ENCODE measurements around the gene RBM19. TPM values are rescaled to one million over a fixed set of nuclear protein-coding genes. Genes with fewer than 3 reads are reported as not detected.
A peak's percentile ranks its signal among the peaks of the same experiment; 100 is the strongest.

Gene RBM19
- total RNA-seq, 1 experiment from 2014 or later = 29.2 TPM

- intact Hi-C loops (cut with micrococcal nuclease) = no loop called here
- Mint-ChIP-seq H3K36me3 (ENCODE audit: insufficient read depth, unreplicated experiment) (peaks cover 50% of the 10 kb centered on the region), H3K27me3 (ENCODE audit: insufficient read depth, unreplicated experiment) (no peaks in the 10 kb centered on the region), H3K9me3 (ENCODE audit: unreplicated experiment) (no peaks in the 10 kb centered on the region), H3K4me3 (ENCODE audit: unreplicated experiment) (no peak overlapping the region), H3K4me1 (ENCODE audit: insufficient read depth, unreplicated experiment) (peaks cover 6% of the 10 kb centered on the region), H3K27ac (ENCODE audit: low read depth, unreplicated experiment) (no peak overlapping the region)
- TF ChIP-seq CTCF (IDR thresholded peaks at IDR 0.05; ENCODE audit: unreplicated experiment) = no peak
- DNase-seq (ENCODE audit: unreplicated experiment) = no peak
- POLR2A ChIA-PET = no interaction called here
- CTCF ChIA-PET = interaction anchor here (0.5 kb wide), 1 partner anchor 15 kb away, joined by 3 read pairs; no protein-coding TSS in a partner anchor
- no TSS peak for BruUV-seq (replicated peaks)
Observed at GRCh38 chr12:113936460-113936859, 29.7 kb downstream of the RBM19 start.

GRCh38 chr12:113935459-113935858 lies 30.7 kb downstream of the RBM19 start:
- H3K27ac Mint-ChIP-seq (ENCODE audit: low read depth, unreplicated experiment) = peak overlapping the region; percentile 27
- intact Hi-C loops (cut with micrococcal nuclease) = no loop called here
- POLR2A ChIA-PET = no interaction called here
- TF ChIP-seq CTCF (IDR thresholded peaks at IDR 0.05; ENCODE audit: unreplicated experiment) = no peak
- peaks cover 44% of the 10 kb centered on the region for H3K36me3 Mint-ChIP-seq (ENCODE audit: insufficient read depth, unreplicated experiment)
- H3K9me3 Mint-ChIP-seq (ENCODE audit: unreplicated experiment) = no peaks in the 10 kb centered on the region
- no peak overlapping the region for H3K4me3 Mint-ChIP-seq (ENCODE audit: unreplicated experiment)
- DNase-seq (ENCODE audit: unreplicated experiment) = no peak
- no TSS peak for BruUV-seq (replicated peaks)
- H3K27me3 Mint-ChIP-seq (ENCODE audit: insufficient read depth, unreplicated experiment) = no peaks in the 10 kb centered on the region
- CTCF ChIA-PET = no interaction called here
- H3K4me1 Mint-ChIP-seq (ENCODE audit: insufficient read depth, unreplicated experiment) = peaks cover 6% of the 10 kb centered on the region

GRCh38 chr12:113934946-113935345 lies 31.2 kb downstream of the RBM19 start:
- Mint-ChIP-seq H3K9me3 (ENCODE audit: unreplicated experiment) (no peaks in the 10 kb centered on the region), H3K27me3 (ENCODE audit: insufficient read depth, unreplicated experiment) (no peaks in the 10 kb centered on the region), H3K27ac (ENCODE audit: low read depth, unreplicated experiment) (peak overlapping the region; percentile 27), H3K36me3 (ENCODE audit: insufficient read depth, unreplicated experiment) (peaks cover 41% of the 10 kb centered on the region), H3K4me1 (ENCODE audit: insufficient read depth, unreplicated experiment) (peaks cover 6% of the 10 kb centered on the region), H3K4me3 (ENCODE audit: unreplicated experiment) (no peak overlapping the region)
- DNase-seq (ENCODE audit: unreplicated experiment) = no peak
- no TSS peak for BruUV-seq (replicated peaks)
- CTCF ChIA-PET = no interaction called here
- no peak for TF ChIP-seq CTCF (IDR thresholded peaks at IDR 0.05; ENCODE audit: unreplicated experiment)
- intact Hi-C loops (cut with micrococcal nuclease) = no loop called here
- POLR2A ChIA-PET = no interaction called here

GRCh38 chr12:113934060-113934814 lies 31.9 kb downstream of the RBM19 start:
- H3K9me3 Mint-ChIP-seq (ENCODE audit: unreplicated experiment) = no peaks in the 10 kb centered on the region
- BruUV-seq (replicated peaks) = no TSS peak

More at GRCh38 chr12:113934060-113934814, 31.9 kb downstream of the RBM19 start:
- ChIA-PET CTCF (no interaction called here), POLR2A (no interaction called here)
- intact Hi-C loops (cut with micrococcal nuclease) = no loop called here
- TF ChIP-seq CTCF (IDR thresholded peaks at IDR 0.05; ENCODE audit: unreplicated experiment) = no peak
- Mint-ChIP-seq H3K27ac (ENCODE audit: low read depth, unreplicated experiment) (no peak overlapping the region), H3K27me3 (ENCODE audit: insufficient read depth, unreplicated experiment) (no peaks in the 10 kb centered on the region), H3K36me3 (ENCODE audit: insufficient read depth, unreplicated experiment) (peaks cover 40% of the 10 kb centered on the region), H3K4me3 (ENCODE audit: unreplicated experiment) (no peak overlapping the region), H3K4me1 (ENCODE audit: insufficient read depth, unreplicated experiment) (peaks cover 6% of the 10 kb centered on the region)
- DNase-seq (ENCODE audit: unreplicated experiment) = no peak
